ENCODE measurements around the gene PSPN.

The PSPN gene

GRCh38 chr19:6379744-6380143 lies 4.0 kb upstream of the PSPN start:
- TF ChIP-seq CTCF (IDR thresholded peaks at IDR 0.05; ENCODE audit: borderline replicate concordance, control extremely low read depth, extremely low read depth, insufficient read depth, missing control alignments): no peak
- in situ Hi-C loops (cut with MboI; ENCODE audit: low sequenced_read_pairs, unreplicated experiment): no loop called here
- DNase-seq (ENCODE audit: low spot score): no peak

- no peak for DNase-seq (ENCODE audit: low spot score)
- TF ChIP-seq CTCF (IDR thresholded peaks at IDR 0.05; ENCODE audit: borderline replicate concordance, control extremely low read depth, extremely low read depth, insufficient read depth, missing control alignments): no peak
- in situ Hi-C loops (cut with MboI; ENCODE audit: low sequenced_read_pairs, unreplicated experiment): no loop called here
These were observed 2.8 kb upstream of the PSPN start for GRCh38 chr19:6378486-6378885.

- no peak for TF ChIP-seq CTCF (IDR thresholded peaks at IDR 0.05; ENCODE audit: borderline replicate concordance, control extremely low read depth, extremely low read depth, insufficient read depth, missing control alignments)
- in situ Hi-C loops (cut with MboI; ENCODE audit: low sequenced_read_pairs, unreplicated experiment): no loop called here
- no peak for DNase-seq (ENCODE audit: low spot score)
These were observed 2.3 kb upstream of the PSPN start for GRCh38 chr19:6378041-6378440.

GRCh38 chr19:6376512-6377190 lies 918 bp upstream of the PSPN start:
- in situ Hi-C loops (cut with MboI; ENCODE audit: low sequenced_read_pairs, unreplicated experiment): no loop called here
- DNase-seq (ENCODE audit: low spot score): no peak
- TF ChIP-seq CTCF (IDR thresholded peaks at IDR 0.05; ENCODE audit: borderline replicate concordance, control extremely low read depth, extremely low read depth, insufficient read depth, missing control alignments): no peak

GRCh38 chr19:6374711-6375410 lies 872 bp downstream of the PSPN start:
- DNase-seq (ENCODE audit: low spot score): no peak
- in situ Hi-C loops (cut with MboI; ENCODE audit: low sequenced_read_pairs, unreplicated experiment): no loop called here
- no peak for TF ChIP-seq CTCF (IDR thresholded peaks at IDR 0.05; ENCODE audit: borderline replicate concordance, control extremely low read depth, extremely low read depth, insufficient read depth, missing control alignments)

- DNase-seq (ENCODE audit: low spot score): no peak
- in situ Hi-C loops (cut with MboI; ENCODE audit: low sequenced_read_pairs, unreplicated experiment): no loop called here
- TF ChIP-seq CTCF (IDR thresholded peaks at IDR 0.05; ENCODE audit: borderline replicate concordance, control extremely low read depth, extremely low read depth, insufficient read depth, missing control alignments): no peak
These were observed 1.5 kb downstream of the PSPN start for GRCh38 chr19:6374161-6374709.

Measured in GM13976 (cell line).